GM21381 (cell line): ENCODE results near the gene MTG1.
A peak's percentile ranks its signal among the peaks of the same experiment; 100 is the strongest.
"Not testable (repeated sequence)": the region's sequence is repeated elsewhere in the genome, so short reads cannot be mapped to it uniquely, and the experiment has no call there.

Source experiments
- ATAC-seq: cut with Tn5 transposase; IDR thresholded peaks from one replicate; pipeline ENCODE4 v1.9.1; 2021; ENCODE audit warnings: mild to moderate bottlenecking, moderate library complexity; ENCODE audit not compliant: unreplicated experiment

The MTG1 gene

DNA sequence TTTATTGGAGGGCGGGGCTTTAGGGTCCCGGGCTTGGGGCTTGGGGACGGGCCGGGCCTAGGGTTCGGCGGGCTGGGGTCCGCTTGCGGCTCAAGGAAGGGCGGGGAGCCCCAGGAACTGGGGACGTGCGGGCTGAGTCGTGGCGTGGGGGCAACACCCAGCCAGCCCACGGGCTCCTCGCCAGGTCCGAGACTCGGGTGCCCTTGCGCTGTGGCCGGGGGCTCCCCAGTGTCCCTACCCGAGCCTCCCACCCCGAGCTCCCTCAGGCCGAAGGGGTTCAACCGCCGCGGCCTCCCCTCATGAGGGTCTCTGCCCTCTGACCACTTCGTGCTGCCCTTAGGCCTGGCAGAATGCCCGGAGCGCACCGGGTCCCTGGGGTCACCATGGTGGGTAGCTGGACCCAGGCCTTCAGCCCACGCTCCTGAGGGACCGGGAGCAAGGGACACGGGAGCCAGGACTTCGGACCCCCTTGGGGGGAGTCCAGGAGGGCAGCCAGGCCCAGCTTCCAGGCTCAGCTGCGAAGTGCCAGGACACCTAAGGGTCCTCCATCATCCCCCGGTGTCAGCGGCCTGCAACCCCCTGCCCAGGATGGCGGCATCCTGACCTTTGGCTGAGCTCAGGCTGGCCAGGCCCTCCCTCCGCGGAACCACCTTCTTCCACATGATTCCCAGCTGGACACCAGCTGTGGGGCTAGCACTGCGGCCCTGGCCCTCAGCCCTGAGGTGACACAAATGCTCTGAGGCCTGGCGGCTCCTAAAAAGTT, 35.6 kb upstream of the MTG1 start:
- ATAC-seq = no peak

DNA sequence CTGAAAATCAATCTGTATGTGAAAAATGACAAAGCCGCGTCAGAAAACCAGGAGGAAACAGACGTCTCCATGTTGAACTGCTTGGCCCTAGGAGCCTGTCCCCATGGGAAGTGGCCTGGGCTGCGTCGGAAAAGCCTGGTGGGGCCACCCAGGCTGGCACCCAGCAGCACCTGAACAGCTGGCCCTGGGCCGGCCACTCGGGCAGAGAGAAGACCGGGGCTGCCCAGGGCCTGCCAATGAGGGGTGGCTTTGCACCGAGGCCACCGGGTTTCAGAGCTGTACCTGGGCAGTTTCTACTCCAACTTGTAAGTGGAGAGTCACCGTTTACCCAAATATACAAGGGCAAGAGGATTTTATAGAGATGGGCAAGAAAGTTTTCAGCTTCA, 35.0 kb upstream of the MTG1 start:
- no peak for ATAC-seq

DNA sequence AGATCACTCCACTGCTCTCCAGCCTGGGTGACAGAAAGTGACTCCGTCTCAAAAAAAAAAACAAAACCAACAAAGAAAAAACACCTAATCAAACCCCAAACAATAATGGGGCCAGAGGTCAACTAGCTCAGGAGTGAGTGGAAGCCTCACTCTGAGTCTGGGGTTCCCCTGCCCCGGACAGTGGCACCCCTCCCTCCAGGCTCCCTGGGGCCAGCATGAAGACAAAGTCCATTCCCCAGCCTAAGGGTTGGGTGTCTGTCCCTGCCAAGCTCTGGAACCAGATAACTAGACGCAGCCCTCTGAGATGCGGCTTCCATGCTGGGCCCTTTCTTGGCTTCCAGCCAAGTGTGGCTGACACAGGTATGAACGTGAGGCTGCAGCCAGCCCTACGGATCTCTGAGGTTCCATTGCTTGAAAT, 34.4 kb upstream of the MTG1 start:
- ATAC-seq = no peak

DNA sequence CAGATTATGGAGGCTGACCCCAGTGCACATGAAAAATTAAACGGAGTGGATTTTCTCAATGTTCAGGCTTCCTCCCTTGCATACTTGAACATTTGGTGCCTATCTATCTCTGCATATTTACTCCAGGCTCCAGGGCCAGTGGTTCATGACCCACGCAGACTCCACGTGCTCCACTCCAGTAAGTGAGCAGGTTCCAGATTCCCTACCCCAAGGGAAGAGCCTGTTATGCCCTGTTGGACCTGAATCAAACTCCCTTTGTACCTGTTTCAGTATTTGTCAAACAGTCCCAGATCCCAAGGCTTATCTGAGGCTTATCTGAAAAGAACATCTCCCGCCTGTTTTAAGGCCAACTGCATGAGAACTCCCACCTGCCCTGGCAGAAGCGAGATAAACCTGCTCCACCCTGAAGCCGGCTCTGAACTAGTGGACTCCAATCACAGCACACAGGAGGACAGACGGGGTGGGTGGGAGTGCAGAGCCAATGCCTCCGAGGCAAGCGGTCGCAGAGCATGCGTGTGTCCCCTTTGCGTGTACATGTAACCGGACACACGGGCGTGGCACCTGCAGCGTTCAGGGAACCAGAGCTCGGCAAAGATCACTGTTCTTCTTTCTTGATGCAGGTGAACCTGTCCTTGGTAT, 33.9 kb upstream of the MTG1 start:
- no peak for ATAC-seq

DNA sequence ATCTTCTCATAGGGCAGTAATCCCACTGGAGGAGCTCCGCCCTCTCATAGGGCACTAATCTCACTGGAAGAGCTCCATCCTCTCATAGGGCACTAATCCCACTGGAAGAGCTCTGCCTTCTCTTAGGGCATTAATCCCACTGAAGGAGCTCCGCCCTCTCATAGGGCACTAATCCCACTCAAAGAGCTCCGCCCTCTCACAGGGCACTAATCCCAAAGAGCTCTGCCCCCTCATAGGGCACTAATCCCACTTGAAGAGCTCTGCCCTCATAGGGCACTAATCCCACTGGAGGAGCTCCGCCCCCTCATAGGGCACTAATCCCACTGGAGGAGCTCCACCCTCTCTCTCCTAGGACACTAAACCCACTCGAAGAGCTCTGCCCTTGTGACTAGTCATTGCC, 32.7 kb upstream of the MTG1 start:
- ATAC-seq = no peak

DNA sequence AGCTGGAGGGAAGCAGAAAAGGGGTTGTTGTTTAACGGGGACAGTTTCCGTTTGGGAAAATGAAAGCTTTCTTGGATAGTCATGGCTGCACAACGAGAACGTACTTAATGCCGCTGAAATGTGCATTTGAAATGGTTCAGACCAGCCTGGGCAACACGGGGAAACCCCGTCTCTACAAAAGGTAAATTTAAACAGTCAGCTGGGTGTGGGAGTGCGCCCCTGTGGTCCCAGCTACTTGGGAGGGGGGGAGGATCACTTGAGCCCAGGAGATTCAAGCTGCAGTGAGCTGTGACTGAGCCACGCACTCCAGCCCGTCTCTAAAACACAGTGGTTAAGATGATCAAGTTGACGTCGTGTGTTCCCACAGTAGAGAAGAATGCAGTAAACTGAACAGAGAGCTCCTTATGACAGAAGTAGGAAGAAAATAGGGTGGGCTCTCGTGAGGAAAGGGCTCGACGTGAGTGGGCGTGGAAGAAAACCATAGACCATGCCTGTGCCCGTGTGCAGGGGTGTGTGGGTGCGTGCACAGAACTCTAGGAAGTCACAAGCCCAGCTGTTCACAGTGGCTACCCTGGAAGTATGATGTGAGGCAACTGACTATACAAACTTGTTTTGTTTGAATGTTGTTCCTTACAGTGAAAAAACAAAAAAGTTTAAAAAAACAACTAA, 32.0 kb upstream of the MTG1 start:
- ATAC-seq = no peak

DNA sequence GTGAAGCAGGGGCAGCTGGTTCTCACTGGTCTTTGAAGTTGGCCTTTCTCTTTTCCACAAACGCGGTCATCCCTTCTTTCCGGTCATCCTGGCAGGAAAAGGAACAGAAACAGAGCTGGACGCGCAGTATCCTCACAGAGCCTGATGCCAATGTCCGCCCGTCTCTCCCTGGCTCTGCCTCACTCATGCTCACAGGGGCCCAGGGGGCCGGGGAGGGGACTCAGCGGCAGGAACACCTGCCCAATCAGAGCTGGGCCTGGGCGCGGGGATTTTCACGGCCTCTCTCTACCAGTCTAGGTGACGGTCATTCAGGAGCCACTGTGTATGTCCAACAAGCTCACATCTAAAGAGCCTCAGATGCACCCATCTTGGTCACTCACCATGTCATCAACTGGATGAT, 31.1 kb upstream of the MTG1 start:
- no peak for ATAC-seq

DNA sequence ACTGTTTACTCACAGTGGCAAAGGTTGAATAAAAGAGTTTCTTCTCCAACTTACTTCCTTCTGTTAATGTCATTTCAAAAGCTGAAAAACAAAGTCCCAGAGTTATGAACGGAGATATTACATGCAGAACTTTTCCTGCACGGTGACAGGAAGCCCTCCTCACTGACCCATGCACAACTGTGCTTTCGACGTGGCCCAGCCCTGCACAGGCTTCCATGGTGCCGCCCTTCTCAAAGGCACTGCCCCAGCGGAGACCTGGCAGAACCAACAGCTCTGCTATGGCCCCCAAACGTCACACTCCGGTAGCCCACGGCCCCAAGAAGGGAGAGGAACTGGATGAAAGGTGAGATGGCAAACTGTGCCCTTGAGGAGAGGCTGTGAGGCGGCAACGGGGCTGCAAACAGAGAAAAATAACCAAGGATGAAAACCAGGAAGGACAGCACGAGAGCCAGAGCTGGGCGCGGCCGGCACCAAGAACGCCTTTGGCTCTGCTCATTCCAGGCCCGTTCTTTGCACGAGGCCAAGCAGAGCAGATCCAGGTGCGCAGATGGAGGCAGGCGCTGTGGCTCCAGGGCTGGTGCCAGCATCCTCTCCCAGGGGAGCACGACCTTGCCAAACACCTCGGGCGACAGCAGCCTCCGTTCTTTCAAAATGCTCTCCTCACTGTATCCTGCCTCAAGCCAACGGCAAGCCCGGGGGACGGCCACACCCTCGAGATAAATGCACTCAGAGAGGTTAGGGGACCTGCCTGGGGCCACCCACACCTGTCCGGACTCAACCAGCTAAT, 29.1 kb upstream of the MTG1 start:
- no peak for ATAC-seq

DNA sequence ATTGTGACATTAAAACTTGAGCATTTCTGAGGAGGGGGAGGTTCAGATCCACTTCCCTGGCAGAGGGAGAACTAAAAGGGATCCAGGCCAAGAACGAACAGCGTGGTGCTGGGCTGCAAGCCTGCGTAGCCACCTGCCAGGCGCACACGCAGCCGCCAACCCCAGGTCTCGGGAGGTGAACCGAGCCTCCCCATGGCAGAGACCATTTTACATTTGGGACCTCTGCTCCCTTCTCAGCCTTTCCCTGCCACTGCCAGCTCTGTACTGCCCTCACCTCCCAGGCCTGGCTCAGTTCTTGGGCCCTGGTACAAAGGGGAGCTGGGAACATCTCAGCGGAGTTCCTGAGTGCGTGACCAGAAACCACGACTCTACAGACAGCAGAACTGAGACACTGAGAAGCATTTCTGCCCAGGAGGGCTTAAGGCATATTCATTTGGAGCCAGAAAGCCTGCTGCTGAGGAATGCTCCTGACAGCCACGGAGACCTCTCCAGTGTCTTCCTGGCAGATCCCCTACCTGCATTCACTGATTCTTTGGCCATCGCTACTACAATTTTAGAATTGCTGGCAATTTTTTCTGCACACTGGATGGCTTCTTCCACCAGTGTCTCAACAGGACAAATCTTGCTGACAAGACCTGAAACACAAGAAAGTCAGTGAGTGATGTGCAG, 28.4 kb upstream of the MTG1 start:
- no peak for ATAC-seq

DNA sequence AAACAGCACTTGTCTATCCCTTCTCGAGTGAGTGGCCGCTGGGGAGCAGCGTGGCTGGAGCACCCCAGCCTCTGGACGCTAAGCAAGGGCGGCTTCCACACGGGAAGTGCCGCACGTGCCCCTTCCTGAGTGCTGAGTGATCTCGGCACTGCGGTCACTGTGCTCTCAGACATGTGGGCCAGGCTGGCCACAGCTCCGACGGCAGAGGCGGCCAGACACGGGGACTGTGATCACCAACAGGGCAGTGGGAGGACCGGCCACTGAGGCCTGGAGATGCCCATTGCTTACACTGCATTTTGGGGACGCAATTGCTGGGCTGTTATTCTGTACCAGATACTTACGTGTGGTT, 27.9 kb upstream of the MTG1 start:
- no peak for ATAC-seq

DNA sequence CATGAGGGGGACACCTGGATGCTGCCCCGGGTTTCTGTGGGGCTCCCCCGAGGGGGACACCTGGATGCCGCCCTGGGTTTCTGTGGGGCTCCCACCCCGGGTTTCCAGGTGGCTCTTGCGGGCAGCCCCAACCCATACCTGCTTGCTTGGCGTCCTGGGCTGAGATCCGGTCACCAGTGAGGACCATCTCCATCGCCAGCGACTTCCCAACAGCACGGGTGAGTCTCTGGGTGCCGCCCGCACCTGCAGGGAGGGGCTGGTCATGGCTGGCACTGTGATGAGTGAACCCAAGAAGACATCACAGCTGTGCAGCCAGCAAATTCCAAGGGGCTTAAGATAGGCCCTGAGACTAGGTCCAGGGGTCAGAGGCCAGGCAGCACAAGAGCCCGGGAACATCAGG, 27.2 kb upstream of the MTG1 start:
- ATAC-seq = no peak

DNA sequence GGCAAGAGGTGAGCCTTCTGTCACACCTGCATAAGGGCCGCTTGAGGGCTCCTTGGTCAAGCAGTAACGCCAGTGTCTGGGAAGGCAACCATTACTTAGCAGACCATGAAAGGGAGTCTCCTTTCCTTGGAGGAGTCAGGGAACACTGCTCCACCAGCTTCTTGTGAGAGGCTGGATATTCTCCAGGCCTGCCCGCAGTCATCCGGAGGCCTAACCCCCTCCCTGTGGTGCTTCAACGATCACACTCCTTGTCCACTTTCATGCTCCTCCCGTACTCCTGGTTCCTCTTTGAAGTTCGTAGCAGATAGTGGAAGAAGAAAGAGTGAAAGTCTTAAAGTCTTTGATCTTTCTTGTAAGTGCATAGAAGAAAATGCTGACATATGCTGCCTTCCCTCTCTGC, 26.5 kb upstream of the MTG1 start:
- ATAC-seq = not testable (repeated sequence)

DNA sequence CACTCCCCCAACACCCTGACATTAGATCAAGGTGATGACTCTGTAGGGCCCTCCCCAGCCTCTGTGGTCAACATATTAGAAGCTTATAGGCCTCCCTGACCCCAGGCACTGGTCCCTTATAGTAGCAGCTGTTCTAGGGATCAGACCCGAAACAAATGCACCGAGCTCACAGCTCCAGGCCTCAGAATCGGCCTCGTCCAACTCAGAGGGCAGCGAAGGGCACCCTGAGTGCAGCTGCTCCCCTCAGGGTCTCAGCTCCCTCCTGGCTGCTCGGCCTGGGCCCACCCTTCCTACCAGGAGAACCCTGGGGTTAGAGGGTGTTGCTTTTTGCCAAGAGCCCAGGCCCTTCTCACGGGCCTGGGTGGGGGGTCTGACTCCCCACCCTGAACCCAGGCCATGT, 25.8 kb upstream of the MTG1 start:
- ATAC-seq = no peak

DNA sequence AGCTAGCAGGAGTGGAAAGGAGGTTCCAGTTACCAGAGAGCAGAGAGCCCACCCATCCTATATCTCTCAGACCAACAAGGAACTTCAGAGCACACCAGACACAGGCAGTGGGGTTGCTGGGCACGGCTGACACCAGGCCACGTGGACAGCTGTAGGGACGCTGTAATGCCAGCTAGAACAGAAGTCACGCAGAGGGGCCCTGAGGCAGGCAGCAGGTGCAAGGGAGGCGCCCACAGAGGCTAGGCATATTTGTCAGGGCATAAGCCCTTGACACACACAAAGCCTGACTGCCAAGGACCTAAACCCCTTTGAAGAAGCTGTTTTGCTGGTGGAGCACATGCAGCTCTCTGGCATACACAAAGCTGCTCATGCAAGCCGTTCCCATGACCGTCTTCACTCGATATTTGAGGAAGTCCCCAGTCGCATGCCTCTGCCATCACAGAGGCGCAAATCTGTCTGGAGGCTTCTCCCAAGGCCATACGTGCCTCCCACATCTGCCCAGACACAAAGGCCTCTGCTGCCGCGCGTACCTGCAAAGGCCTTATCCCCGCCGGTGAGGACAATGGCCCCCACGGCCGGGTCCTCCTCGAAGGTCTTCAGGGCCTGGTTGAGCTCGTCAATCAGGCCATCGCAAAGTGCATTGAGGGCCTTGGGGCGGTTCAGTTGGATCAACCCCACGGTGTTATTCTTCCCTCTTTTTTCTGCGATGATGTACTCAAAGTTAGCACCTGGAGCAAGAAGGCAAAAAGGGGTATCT, 23.7 kb upstream of the MTG1 start:
- no peak for ATAC-seq

DNA sequence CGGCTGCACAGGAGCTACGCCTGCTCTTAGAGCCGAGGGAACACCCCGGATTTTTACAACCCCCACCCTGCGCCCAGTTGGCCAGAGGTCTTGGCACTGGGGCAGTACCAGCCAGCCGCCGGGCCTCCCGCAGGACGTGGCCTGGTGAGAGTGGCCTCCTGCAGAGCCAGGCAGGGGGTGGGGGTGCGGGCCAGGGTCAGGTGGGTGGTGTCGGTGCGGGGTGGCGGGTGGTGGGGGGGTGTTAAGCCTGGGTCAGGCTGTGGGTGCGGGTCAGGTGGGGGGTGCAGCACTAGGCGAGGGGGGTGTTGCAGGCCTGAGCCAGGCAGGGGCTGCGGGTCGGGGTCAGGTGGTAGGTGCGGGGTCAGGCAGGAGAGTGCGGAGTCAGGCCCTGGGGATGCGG, 21.4 kb upstream of the MTG1 start:
- no peak for ATAC-seq

DNA sequence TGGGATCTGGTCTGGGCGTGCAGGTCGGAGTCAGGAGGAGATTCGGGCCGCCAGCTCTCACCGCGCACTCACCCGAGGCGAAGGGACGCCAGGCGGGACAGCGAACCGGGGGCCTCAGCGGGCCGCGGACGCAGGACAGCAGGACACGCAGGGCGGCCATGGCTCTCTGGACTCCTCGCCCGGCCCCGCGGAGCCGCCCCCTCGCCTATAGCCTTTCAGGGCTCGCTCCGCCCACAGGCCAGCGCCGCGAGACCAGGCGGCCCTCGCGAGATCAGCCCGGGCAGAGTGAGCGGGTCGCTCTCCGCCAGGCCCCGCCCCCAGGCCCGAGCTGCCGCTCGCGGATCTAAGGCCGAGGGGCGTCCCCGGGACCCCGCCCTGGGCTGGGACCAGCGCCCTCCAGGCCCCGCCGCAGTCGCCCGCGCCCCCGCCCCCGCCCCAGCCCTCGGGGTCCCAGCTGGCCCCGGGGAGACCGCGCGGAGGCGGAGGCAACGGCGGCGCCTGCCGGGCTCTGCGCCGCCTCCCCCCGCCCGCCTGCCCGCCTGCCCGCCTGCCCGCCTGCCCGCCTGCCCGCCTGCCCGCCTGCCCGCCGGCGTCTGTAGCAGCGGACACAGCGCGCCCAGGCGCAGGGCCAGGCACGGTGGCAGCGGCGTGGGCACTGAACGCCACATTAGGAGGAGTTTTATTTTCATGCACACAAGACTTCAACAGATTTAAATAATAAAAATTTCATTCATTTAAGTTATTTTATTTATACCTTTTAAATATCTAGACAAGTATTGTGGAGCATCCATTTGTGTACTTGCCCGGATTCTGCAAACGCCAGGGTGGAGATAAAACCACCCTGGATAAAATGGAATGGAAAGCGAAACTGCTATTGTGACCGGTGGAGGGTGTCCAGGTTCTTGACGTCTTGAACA, 20.5 kb upstream of the MTG1 start, which contains the start of gene ECHS1:
Gene ECHS1 (minus strand): TSS at position 181 of the 917 bp plus-strand sequence. CDS start 21 bp downstream, at position 160.
- peak; percentile 97 for ATAC-seq

DNA sequence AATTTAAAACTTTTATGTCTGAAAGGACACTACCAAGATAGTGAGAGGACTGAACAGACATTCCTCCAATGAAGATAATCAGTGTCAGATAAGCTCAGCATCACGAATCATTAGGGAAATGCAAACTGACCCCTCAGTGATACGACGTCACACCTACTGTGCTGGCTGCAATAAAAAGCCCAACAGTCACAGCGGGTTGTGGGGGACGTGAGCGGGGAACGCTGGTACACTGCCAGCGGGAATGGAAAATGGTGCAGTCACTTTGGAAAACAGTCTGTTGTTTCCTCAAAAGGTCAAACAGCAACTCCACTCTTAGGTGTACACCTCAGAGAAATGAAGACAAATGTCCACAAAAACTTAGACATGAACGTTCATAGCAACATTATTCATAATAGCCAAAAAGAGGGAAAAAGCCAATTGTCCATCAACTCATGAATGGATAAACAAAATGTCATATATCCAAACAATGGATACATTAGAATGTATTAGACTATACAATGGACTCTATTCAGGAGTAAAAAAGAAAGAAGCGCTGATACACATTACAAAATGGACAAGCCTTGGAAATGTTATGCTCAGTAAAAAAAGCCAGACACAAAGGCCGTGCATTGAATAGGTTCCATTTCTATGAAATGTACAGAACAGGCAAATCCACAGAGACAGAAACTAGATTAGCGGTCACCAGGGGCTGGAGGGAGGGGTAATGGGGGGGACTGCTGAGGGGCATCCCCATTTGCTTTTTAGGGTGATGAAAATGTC, 18.4 kb upstream of the MTG1 start:
- no peak for ATAC-seq

DNA sequence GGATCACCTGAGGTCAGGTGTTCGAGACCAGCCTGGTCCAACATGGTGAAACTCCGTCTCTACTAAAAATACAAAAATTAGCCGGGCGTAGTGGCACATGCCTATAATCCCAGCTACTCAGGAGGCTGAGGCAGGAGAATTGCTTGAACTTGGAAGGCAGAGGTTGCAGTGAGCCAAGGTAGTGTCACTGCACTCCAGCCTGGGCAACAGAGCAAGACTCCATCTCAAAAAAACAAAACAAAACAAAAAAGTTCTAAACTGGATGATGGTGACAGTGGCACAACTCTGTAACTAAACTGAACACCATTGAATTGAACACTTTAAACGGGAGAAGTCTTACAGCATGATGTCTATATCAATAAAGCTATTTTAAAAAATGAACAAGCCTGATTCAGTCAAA, 17.8 kb upstream of the MTG1 start:
- ATAC-seq = not testable (repeated sequence)
